Measurements from ENCODE around the gene SOCS6.

- no peak for TF ChIP-seq CTCF (IDR thresholded peaks at IDR 0.05)
- no peak for TF ChIP-seq POLR2A (IDR thresholded peaks at IDR 0.05)
Observed at GRCh38 chr18:70354771-70355170, 65.9 kb downstream of the SOCS6 start.

Measured in breast epithelium (tissue), 3 donors.